SK-N-SH (cell line): ENCODE measurements around the gene MDM1.

Experiments
- RAD21 ChIP-seq: IDR thresholded peaks from 2 replicates; pipeline ENCODE4 v1.6.1; 2012; ENCODE audit warnings: mild to moderate bottlenecking, low read length
- RCOR1 ChIP-seq: fragments of 150-350 bp; IDR thresholded peaks from 2 replicates; pipeline ENCODE4 v1.6.1; 2017; ENCODE audit warnings: antibody characterized with exemption, low read length
- SMC3 ChIP-seq: IDR thresholded peaks from 2 replicates; pipeline ENCODE4 v1.6.1; 2012; ENCODE audit warnings: low read depth, low read length, improper control_type of control experiment
- TAF1 ChIP-seq: IDR thresholded peaks from 2 replicates; pipeline ENCODE4 v1.6.1; 2012; ENCODE audit warnings: low read depth, mild to moderate bottlenecking, low read length, moderate library complexity, borderline replicate concordance
- TF ChIP-seq, protein P1 (sequence below): fragments of 150-350 bp; IDR thresholded peaks from 2 replicates; pipeline ENCODE4 v1.6.1; 2017; ENCODE audit warnings: antibody characterized with exemption, low read length, low read depth, borderline replicate concordance
- TF ChIP-seq, protein P2 (sequence below): fragments of 200-600 bp; sonication (generic); IDR thresholded peaks from 2 replicates; pipeline ENCODE4 v1.6.1; 2017; ENCODE audit warnings: antibody characterized with exemption, mild to moderate bottlenecking, moderate library complexity
- TF ChIP-seq, protein P3 (sequence below): fragments of 150-350 bp; IDR thresholded peaks from 2 replicates; pipeline ENCODE4 v1.6.1; 2016; ENCODE audit warnings: mild to moderate bottlenecking, low read depth, low read length

DNA sequence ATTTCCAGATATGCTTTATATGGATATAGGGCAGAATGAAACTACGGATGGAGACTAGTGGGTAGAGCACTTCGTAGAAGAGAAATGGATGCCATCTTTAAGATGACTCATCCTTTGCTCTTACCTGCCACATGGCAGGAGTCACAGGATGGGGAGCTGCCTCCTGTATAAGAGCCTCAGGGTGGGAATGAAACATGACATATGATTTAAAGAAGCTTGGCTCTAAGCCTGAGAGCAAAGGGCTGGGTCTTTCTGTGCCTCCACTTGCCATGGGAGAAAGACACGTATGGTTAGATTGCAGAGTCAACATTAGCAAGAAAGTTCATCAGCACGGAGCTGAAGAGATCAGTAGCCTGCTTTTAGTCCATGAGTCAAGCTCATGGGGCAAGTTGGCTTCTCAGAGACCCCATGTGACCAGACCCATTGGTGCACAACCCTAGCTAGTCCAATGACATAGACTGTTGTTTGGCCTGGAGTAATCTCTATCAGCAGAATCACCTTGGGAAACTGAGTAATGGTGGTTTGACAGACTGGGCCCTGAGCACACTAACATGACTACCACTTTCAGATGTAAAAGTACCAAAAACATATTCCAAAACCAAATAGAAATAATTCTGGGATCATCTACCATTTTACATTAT, 40.6 kb downstream of the MDM1 start:
- TF ChIP-seq, protein P1, sequence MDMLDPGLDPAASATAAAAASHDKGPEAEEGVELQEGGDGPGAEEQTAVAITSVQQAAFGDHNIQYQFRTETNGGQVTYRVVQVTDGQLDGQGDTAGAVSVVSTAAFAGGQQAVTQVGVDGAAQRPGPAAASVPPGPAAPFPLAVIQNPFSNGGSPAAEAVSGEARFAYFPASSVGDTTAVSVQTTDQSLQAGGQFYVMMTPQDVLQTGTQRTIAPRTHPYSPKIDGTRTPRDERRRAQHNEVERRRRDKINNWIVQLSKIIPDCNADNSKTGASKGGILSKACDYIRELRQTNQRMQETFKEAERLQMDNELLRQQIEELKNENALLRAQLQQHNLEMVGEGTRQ = no peak
- TF ChIP-seq TAF1 (no peak), RCOR1 (no peak), RAD21 (no peak), SMC3 (no peak)
- TF ChIP-seq, protein P2, sequence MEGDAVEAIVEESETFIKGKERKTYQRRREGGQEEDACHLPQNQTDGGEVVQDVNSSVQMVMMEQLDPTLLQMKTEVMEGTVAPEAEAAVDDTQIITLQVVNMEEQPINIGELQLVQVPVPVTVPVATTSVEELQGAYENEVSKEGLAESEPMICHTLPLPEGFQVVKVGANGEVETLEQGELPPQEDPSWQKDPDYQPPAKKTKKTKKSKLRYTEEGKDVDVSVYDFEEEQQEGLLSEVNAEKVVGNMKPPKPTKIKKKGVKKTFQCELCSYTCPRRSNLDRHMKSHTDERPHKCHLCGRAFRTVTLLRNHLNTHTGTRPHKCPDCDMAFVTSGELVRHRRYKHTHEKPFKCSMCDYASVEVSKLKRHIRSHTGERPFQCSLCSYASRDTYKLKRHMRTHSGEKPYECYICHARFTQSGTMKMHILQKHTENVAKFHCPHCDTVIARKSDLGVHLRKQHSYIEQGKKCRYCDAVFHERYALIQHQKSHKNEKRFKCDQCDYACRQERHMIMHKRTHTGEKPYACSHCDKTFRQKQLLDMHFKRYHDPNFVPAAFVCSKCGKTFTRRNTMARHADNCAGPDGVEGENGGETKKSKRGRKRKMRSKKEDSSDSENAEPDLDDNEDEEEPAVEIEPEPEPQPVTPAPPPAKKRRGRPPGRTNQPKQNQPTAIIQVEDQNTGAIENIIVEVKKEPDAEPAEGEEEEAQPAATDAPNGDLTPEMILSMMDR = no peak
- TF ChIP-seq, protein P3, sequence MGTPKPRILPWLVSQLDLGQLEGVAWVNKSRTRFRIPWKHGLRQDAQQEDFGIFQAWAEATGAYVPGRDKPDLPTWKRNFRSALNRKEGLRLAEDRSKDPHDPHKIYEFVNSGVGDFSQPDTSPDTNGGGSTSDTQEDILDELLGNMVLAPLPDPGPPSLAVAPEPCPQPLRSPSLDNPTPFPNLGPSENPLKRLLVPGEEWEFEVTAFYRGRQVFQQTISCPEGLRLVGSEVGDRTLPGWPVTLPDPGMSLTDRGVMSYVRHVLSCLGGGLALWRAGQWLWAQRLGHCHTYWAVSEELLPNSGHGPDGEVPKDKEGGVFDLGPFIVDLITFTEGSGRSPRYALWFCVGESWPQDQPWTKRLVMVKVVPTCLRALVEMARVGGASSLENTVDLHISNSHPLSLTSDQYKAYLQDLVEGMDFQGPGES = no peak
